NCI-H146 treated with DMSO at 0.1 percent for 48 hours (cell line): ENCODE results near the gene ACTG1.

Experiments
- DNase-seq: peaks from one replicate; lab custom pipeline; 2025; ENCODE audit not compliant: unreplicated experiment; lab: John Stamatoyannopoulos, UW

Gene ACTG1

GRCh38 chr17:81468111-81468769, 44.4 kb downstream of the ACTG1 start:
- DNase-seq = no peak

- DNase-seq = no peak
Observed at GRCh38 chr17:81466564-81467472, 45.8 kb downstream of the ACTG1 start.

GRCh38 chr17:81465910-81466309, 46.7 kb downstream of the ACTG1 start:
- no peak for DNase-seq

GRCh38 chr17:81464586-81464985, 48.0 kb downstream of the ACTG1 start:
- DNase-seq = no peak

- DNase-seq = no peak
Observed at GRCh38 chr17:81463506-81463905, 49.1 kb downstream of the ACTG1 start.

- DNase-seq = no peak
Observed at GRCh38 chr17:81462506-81463125, 50.0 kb downstream of the ACTG1 start.

GRCh38 chr17:81461607-81462500, 50.7 kb downstream of the ACTG1 start:
- no peak for DNase-seq

GRCh38 chr17:81460856-81461460, 51.6 kb downstream of the ACTG1 start:
- no peak for DNase-seq
